GM13977 (cell line): ENCODE measurements around the gene SHLD1.
"Not testable (repeated sequence)": the region's sequence is repeated elsewhere in the genome, so short reads cannot be mapped to it uniquely, and the experiment has no call there.

Experiments used
- DNase-seq: peaks from one replicate; pipeline ENCODE4 v3.0.0; 2012; ENCODE audit warnings: low spot score
- in situ Hi-C: fragments of 300-500 bp; cut with MboI; formaldehyde crosslinking; loops from one replicate; pipeline ENCODE4 v1.12.0; 2022; ENCODE audit warnings: low sequenced_read_pairs, low pct_unique_long_range_greater_than_20kb, mixed read lengths, inconsistent platforms; ENCODE audit not compliant: unreplicated experiment
- TF ChIP-seq, protein P1 (sequence below): IDR thresholded peaks from 2 replicates; pipeline ENCODE4 v1.5.1; 2012; ENCODE audit warnings: mild to moderate bottlenecking, control low read depth; ENCODE audit not compliant: insufficient read depth; ENCODE audit errors: extremely low read depth, missing control alignments

SHLD1 gene

GRCh38 chr20:5797843-5798462 is 47.8 kb downstream of the SHLD1 start:
- DNase-seq = peak; percentile 42
- in situ Hi-C loops = no loop called here
- TF ChIP-seq, protein P1, sequence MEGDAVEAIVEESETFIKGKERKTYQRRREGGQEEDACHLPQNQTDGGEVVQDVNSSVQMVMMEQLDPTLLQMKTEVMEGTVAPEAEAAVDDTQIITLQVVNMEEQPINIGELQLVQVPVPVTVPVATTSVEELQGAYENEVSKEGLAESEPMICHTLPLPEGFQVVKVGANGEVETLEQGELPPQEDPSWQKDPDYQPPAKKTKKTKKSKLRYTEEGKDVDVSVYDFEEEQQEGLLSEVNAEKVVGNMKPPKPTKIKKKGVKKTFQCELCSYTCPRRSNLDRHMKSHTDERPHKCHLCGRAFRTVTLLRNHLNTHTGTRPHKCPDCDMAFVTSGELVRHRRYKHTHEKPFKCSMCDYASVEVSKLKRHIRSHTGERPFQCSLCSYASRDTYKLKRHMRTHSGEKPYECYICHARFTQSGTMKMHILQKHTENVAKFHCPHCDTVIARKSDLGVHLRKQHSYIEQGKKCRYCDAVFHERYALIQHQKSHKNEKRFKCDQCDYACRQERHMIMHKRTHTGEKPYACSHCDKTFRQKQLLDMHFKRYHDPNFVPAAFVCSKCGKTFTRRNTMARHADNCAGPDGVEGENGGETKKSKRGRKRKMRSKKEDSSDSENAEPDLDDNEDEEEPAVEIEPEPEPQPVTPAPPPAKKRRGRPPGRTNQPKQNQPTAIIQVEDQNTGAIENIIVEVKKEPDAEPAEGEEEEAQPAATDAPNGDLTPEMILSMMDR = no peak

- DNase-seq, in situ Hi-C loops: not testable (repeated sequence)
Observed at GRCh38 chr20:5803754-5804303, 53.6 kb downstream of the SHLD1 start.

GRCh38 chr20:5806457-5807263 is 56.5 kb downstream of the SHLD1 start:
- in situ Hi-C loops = no loop called here
- TF ChIP-seq, protein P1 = peak; percentile 20
- no peak for DNase-seq

GRCh38 chr20:5807431-5807830 is 57.2 kb downstream of the SHLD1 start:
- in situ Hi-C loops = no loop called here
- TF ChIP-seq, protein P1 = no peak
- no peak for DNase-seq

- TF ChIP-seq, protein P1 = no peak
- in situ Hi-C loops = no loop called here
- DNase-seq = no peak
Observed at GRCh38 chr20:5808901-5809300, 58.7 kb downstream of the SHLD1 start.

- in situ Hi-C loops = no loop called here
- TF ChIP-seq, protein P1 = no peak
- no peak for DNase-seq
Observed at GRCh38 chr20:5809495-5809894, 59.3 kb downstream of the SHLD1 start.
